NCI-H1092 (cell line): ENCODE measurements around the gene MEP1B.
"Not testable (repeated sequence)": the region's sequence is repeated elsewhere in the genome, so short reads cannot be mapped to it uniquely, and the experiment has no call there.

Experiments
- DNase-seq: peaks from one replicate; lab custom pipeline; 2025; lab: John Stamatoyannopoulos, UW

The MEP1B gene

DNA sequence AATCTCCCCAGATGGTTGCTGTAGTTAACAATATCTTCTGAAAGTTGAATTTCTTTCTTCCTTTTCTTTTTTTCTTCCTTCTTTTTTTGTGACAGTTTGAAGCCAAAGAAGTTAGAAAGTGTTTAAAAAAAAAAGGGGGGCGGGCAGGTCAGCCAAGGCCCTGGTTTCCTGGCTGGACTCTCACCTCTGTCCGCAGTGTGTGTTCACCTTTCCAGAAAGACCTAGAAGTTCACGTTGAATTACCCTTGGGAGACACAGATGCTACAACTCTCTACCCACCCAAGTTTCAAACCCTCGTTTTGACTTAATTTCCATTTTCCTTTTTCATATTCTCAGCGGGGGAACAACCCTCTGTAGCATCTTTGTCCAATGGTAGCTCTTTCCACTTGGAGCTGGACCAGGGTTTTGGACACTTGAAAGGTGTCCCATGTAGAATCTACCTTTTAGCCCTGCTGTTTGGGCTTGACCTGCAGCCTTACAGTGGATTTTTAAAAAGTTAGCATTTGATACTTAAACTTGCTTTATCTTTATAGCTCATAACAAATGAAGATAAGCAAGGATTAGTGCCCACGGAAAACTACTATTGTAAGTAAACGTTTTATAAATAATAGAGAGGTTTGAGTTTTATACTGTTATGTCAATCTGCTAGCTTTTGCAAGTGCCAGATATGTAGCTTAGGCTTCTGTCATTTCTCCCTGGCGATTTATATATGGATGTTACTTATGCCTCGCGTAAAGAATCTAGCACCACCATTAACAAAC lies 20.0 kb downstream of the MEP1B start:
- no peak for DNase-seq

DNA sequence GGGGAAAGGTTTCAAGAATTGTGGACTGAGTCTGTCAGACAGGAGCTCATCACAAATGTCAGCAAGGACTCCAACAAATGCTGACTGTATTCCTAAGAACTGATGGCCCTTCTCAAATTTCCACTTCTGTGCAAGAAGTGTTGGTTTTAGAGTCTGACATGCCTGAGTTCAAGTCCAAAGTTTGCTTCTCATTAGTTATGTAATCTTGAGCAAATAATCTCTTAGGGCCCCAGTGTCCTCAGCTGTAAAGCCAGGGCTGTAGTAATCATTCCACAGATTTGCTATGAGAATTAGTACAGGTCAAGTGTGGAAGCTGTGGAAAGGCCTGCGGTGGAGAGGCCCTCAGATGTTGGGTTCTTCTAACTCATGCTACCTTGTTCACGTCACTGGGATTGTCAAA lies 23.9 kb downstream of the MEP1B start:
- no peak for DNase-seq

DNA sequence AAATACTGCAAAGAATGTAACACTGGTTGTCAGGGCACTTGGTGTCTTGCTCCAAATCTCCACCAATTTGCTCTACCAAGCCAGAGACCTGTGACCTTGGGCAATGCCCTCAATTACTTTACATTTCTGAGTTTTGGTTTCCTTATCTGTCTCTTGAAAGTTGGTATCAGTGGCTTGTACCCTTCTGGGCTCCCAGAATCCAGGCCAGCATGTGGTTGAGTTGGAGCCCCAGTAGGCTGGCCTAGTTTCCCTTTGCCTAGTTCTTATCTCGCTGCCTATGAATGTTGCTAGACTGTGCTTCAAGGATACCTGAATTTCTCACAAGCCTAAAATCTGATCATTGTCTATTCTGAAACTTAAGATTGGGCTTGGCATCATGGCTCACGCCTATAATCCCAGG lies 26.6 kb downstream of the MEP1B start:
- no peak for DNase-seq

DNA sequence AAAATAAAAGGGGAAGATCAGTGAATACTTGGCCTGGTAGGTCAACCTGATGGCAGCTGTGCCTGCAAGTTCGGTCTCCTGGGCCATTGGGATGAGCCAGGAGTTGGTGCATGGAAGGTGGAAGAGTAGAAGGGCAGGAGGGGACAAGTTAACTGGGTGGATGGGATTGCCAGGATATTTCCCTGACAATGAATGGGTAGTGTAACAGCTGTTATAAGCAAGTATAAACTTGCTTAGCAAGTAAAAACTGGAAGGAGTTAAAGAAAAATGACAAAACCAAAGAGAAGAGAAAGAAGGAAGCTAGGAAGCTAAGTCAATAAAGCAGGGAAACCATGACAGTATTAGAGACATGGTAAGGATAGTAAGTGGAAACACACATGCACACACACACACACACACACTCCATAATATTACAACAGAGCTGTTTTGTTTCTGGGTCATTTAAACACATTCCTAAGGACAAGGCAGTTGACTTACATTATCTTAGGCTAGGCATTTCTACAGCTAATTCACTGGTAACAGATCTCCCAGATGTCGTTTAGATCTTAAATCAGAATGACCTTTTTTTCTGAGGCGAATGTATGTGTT lies 29.7 kb downstream of the MEP1B start:
- no peak for DNase-seq

DNA sequence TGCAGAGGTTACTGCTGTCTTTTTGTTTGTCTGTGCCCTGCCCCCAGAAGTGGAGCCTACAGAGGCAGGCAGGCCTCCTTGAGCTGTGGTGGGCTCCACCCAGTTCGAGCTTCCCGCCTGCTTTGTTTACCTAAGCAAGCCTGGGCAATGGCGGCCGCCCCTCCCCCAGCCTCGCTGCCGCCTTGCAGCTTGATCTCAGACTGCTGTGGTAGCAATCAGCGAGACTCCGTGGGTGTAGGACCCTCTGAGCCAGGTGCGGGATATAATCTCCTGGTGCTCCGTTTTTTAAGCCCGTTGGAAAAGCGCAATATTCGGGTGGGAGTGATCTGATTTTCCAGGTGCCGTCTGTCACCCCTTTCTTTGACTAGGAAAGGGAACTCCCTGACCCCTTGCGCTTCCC lies 43.5 kb downstream of the MEP1B start:
- not testable (repeated sequence) for DNase-seq

DNA sequence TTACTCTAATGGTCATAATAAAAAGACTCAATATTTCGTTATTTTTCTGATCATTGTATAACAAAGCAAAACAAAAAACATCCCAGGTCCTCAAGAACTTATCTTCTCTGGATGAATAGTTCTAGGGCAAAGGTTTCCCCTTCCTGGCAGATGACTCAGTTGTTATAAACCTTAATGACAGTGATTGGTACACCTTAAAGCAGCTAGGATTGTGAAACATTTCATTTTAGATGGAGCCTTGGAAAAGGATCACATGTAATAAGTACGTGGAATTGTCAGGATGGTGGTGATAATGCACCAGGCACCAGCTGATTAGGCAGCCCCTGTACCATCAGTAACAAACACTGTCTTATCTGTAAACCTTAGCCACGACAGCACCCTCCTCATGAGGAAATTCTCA lies 47.2 kb downstream of the MEP1B start:
- no peak for DNase-seq

DNA sequence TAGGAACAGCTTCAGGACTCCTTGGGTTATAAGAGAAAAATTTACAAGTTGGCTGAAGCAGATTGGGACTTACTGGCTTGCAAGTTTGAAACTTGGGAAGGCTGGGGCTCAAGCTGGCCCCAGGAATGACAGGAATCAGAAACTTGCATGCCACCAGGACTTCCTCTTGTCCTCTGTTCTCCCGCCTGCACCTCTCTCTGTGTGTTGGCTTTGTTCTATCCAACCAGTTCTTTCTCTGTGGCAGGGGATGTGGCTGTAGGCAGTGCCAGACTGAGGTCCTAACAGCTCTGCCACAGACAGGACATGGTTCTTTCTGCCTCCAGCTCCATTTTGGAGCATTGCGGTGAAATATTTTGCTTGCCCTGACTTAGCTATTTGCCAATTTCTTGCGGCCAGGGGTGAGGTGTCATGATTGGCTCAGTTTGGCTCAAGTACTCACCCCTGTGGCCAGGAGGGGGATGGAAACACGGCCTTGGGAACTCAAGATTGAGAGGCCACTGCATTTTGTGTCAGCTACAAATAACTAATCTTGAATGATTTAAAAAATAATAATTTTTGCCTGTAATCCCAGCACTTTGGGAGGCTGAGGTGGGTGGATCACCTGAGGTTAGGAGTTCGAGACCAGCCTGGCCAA lies 48.9 kb downstream of the MEP1B start:
- DNase-seq, result no peak

DNA sequence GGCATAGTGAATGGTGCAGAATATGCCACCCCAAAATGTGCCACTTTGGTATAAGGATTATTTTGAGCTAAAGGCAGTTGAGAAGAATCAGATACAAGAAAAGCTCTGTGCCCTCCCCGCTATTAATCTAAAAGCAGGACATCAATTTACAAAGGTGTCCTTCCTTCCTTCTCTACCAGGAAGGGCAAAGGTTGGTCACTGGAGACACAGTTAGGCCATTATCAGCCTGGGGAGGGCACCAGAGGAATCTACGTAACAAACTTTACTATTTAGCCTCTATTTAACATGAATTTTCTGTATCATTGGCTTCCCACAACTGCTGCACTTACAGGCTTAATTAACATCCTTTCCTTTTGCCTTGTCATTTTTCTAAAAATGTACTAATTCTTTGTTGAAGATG lies 52.6 kb downstream of the MEP1B start:
- DNase-seq, result no peak

DNA sequence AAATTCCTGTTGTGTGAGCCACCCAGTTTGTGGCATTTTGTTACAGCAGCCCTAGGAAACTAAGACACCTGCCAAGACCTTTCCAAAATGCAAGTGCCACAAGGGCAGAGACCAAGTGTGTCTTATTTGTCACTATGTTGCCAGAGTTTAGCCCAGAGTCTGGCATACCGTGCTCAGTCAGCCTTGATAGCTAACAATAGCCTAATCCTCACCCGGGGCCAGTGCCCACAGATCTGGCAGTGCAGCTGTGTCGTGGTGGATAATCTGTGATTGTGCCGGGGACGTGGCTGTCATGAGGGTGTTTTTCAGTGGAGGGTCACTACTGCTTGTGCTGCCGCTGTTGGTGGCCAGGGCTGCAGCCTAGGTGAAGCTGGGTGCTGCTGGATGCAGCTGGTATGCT lies 53.5 kb downstream of the MEP1B start:
- DNase-seq, result no peak

DNA sequence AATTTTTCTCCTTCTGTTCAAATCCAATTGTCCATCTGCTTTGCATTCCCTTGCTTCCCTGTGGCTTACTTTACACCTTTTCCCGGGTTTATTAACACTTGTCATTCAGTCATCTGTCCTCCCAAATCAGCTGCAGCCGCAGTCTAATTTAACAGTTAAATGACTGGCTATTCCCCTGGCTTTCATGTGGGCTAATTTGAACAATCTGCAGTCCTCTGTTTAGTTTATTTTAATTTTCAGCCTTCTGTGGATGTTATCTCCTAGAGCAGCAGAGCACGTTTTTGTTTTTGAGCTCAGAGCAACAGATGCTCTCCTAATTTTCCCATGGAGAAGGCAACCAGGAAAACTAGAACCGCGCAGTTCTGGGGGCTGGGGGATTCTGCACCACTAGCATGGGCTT lies 55.0 kb downstream of the MEP1B start:
- no peak for DNase-seq

DNA sequence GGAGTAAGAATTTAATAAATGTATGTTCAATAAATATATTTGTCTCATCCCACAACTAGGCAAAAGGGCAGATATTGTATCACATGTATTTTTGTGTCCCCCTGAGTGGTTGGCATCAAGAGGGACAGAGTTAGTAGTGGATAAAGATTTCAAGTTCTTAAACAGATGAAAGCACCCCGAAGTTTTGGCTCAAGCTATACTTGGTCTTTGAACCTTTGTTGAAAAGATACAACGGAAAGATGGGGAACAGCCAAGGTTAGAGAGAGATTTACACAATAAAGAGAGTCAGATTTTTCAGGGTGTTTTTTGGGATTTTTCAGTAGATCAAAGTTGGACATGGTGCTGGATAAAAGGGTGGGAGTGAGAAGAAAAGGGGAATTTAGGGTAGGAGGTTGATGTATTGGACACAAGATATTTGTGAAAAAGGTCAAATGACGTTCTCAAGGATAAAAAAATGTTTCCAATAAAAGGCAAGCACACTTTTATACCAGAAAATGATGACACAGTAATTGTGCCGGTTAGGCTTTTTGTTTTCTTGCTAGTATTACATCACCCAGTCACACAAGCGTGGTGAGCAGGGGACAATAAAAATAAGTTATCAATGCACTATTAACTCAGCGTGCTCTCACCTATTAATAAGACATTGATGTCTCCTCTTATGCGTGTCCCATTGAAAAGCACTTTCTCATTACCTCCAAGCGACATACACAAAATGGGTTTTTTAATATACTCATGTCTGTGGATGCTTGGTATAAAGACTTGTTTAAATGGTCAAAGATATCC lies 59.5 kb downstream of the MEP1B start:
- DNase-seq, result no peak

DNA sequence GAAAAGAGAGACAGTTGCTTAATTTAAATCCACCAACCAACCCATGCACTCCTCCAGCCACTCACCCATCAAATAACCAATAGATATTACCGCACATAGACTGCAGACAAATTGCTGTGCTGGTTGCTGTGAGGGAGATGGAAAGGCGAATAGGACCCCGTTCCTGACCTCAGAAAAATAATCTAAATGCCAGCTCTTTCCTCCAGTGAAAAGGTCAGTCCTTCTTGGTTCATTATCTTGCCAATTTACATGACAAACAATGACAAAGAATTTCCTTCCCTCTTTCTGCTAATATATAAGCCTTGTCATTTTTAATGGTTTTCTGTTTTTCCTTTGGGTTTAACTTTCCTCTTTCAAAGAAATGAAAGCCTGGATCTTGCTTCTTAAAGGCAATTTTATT lies 61.6 kb downstream of the MEP1B start:
- DNase-seq, result no peak

DNA sequence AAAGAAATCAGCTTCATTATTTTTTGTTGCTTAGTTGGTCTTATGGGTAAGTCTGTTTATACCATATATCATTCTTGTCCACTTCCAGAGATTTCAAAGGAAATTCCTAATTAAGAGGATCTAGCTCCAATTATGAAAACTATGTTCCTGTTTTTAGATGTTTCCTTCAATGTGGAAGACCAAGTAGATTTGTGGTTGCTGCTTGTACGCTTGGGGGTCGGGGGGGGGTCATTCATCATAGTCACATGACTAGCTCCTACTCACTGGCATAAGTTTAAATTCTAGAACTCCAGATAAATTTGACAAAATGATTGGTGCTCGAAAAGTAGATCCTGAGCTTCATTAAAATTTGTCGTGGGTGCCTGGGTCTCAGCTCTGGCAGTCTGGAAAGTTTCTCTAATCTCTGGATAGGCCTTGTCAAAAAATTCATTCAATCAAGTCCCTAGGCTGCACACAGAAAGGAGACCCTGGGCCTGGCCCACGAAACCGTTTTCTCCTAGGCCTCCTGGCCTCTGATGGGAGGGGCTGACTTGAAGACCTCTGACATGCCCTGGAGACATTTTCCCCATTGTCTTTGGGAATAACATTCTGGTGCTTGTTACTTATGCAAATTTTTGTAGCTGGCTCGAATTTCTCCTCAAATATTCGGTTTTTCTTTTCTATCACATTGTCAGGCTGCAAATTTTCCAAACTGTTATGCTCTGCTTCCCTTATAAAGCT lies 62.5 kb downstream of the MEP1B start:
- DNase-seq, result no peak

DNA sequence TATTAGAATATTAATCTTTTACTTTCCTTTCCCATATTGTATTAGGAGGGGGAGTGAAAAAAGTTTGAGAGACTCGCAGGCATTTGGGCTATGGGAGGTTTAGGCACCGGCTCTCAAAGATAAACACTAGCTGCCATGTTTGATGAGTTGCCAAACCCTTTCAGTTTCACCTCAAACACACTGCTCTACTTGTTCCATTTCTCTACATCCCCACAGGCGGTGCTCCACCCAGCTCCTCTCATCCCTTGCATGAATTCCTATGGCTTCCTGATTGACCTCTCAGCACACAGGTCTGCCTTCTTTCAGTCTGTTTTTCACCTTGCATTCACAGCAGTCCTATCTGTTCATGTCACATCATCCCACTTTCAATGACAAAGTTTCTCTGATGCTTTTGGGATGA lies 65.7 kb downstream of the MEP1B start:
- DNase-seq, result no peak

DNA sequence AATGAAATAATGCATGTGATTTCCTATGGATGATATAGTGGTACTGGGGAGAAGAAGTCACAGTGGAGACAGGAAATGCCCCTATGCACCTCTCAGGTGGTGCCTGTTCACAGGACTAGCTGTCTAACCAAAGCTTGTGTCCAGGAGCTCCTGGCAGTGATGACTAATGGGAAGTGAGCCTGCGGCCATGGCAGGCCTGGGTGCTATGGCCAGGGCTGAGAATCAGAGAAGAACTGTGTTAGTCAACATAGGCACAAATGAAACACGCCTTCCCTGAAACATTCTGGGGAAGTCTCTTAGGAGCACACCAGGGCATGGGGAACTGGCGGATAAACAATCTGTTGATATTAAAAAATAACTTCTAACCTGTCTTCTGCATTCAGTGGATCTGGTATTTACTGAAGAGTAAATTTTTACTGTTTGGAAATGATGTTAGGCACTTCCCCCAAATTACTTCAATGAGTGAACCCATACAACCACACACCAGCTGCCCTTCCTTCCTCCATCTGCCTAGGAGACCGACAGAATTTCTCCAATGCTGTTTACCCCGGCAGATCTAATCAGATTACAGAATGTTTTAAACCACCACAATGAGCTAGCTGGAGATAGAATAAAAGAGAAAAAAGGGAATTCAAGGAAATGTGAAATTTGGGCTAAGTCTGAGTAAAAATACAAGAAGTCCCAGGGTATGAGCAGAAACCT lies 67.4 kb downstream of the MEP1B start:
- DNase-seq, result no peak

DNA sequence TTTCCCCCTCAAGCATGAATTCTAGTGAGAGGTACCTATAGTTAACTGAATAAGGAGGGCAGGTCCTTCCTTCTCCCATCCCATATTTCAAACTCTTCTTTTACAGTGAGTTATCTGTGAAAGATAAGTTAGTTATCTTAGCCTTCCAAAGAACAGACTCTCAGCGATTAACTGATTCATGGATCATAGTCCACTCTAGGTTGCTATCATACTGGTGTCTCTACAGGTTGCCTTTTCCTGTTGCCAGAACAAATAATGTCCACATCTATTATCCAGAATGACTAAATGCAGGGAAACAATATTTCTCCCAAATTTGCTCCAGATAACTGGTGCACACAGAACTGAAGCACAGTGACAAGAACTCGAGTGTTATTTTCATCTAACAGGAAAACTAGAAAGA lies 68.3 kb downstream of the MEP1B start:
- DNase-seq, result no peak

DNA sequence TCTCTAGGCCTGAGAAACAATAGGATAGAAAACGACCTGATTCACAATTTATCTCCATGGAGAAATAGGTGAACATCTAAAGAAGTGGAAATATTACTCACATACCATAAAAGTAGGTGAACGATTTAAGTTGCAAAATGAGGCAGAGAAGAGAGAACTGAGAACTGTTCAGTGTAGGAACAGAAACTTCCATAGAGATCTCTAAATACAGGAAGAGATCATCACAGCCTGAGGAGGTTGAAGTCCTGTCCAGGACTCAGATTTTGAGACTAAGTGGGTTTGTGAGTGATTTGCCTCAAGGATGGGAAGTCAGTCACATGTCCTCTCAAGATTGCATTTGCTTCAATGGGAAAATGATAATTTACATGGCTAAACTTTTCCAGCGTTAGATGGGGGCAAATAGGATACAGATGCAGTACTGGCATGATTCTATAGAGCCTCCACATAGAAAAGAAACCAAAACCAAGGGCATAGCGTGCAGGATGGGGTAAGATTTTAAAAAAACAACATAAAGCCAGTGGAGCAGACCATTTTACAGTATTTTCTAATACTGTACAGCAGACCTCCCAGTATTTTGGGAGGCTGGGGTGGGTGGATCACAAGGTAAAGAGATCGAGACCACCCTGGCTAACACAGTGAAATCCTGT lies 68.8 kb downstream of the MEP1B start:
- DNase-seq, result no peak

DNA sequence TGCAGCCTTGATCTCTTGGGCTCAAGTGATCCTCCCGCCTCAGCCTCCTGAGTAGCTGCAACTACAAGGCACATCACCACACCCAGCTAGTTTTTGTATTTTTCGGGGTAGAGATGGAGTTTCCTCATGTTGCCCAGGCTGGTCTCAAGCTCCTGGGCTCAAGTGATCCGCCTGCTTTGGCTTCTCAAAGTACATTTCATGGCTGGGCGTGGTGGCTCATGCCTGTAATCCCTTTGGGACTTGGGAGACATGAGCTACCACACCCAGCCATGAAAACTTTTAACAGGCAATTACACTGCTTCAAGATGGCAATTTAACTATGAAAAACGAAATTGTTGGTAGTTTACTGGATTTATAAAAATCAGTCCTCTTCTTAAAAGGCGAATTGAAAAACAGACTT lies 69.7 kb downstream of the MEP1B start:
- DNase-seq, result no peak

DNA sequence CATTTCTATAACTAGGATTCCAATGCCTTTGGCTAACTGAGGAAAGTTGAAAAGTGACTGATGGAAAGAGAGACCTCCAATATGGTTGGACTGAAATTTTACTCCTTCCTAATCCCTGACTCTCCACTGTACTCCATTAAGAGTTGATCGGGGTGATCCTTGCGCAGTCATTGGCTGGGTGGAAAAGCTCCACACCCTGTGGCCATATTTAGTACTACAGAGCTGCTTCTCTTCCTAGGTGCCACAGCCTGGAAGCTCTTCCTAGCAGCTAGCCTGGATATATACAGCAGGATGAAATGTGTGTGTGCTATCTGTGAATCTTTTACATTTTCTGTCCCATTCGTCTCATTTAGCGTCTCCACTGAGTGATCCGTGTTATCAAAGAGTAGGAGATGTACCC lies 71.2 kb downstream of the MEP1B start:
- DNase-seq, result no peak

DNA sequence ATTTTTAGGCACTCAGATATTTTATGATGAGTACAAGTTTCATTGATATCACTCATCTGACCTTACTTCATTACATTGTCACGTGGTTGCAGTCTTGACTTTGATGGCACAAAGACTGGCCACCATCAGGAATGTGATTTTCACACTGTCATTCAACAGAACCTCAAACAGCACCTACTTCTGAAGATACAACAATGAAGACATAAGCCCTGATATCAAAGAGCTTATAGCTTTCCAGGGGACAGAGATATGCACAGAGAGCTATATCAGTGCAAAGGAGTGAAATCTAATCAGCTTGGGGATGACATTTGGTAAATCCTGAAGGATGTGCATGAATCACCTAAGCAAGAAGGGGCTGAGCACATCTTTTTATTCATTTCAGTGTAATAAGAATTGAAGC lies 72.3 kb downstream of the MEP1B start:
- DNase-seq, result no peak

DNA sequence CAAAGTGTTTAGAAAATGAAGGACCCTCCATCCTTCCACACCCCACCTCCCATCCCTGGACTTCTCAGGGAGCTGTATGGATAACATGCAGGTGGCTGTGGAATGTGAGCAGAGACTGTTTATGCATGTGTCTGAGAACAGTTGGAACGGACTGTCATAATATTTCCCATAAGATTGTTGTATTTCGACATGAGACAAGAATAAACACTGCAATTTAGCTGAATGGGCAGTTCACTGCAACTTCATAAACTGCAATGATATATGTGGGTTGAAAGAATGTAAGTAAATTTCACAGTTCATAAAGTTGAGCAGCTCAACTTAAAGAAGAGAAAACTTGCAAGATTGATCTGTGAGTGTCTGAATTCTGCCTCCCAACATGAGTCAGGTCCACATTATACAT lies 74.6 kb downstream of the MEP1B start:
- DNase-seq, result no peak
